SU-DHL-6 (cell line): ENCODE results near the gene CWC27.

Experiments
- H2AFZ ChIP-seq: fragments of 200-600 bp; sonication (generic); 2 replicates; pipeline ENCODE4 v1.6.1; 2014; ENCODE audit warnings: low read depth, mild to moderate bottlenecking, moderate library complexity, mixed read lengths, antibody characterized with exemption, low read length; ENCODE audit not compliant: severe bottlenecking
- H3F3A ChIP-seq: fragments of 200-600 bp; shearing (Covaris generic); 2 replicates; pipeline ENCODE4 v1.6.0; 2016; ENCODE audit warnings: antibody characterized with exemption, mild to moderate bottlenecking; ENCODE audit not compliant: insufficient read depth
- H3K27ac ChIP-seq: fragments of 200-600 bp; sonication (generic); 2 replicates; pipeline ENCODE4 v1.5.1; 2016; ENCODE audit warnings: low read depth, mild to moderate bottlenecking, low read length, moderate library complexity, mixed read lengths
- H3K27me3 ChIP-seq: fragments of 200-600 bp; sonication (generic), shearing (Covaris generic); 2 replicates; pipeline ENCODE4 v1.6.0; 2014; ENCODE audit warnings: mild to moderate bottlenecking, low read length
- H3K36me3 ChIP-seq: fragments of 200-600 bp; sonication (generic); 2 replicates; pipeline ENCODE4 v1.6.1; 2014; ENCODE audit warnings: mild to moderate bottlenecking, low read length, mixed read lengths
- H3K4me2 ChIP-seq: fragments of 300-600, 200-600 bp; shearing (Covaris generic), sonication (generic); 2 replicates; pipeline ENCODE4 v1.6.0; 2014; ENCODE audit warnings: low read length, low read depth, mild to moderate bottlenecking; ENCODE audit not compliant: poor library complexity, severe bottlenecking
- H3K4me3 ChIP-seq: fragments of 200-600 bp; sonication (generic); 2 replicates; pipeline ENCODE4 v1.5.1; 2014; ENCODE audit warnings: antibody characterized with exemption, low read length, mild to moderate bottlenecking, mixed read lengths; ENCODE audit not compliant: insufficient read depth, poor library complexity, severe bottlenecking
- H3K79me2 ChIP-seq: fragments of 200-600 bp; sonication (generic); 2 replicates; pipeline ENCODE4 v1.6.1; 2014; ENCODE audit warnings: mild to moderate bottlenecking, low read length, moderate library complexity; ENCODE audit not compliant: insufficient read depth
- H3K9ac ChIP-seq: fragments of 200-600 bp; sonication (generic); 2 replicates; pipeline ENCODE4 v1.7.0; 2014; ENCODE audit warnings: mild to moderate bottlenecking, low read length
- H3K9me2 ChIP-seq: fragments of 200-600 bp; sonication (generic); replicated peaks from 2 replicates; pipeline ENCODE4 v1.6.1; 2014; ENCODE audit warnings: low read length; ENCODE audit not compliant: insufficient read depth
- H3K9me3 ChIP-seq: fragments of 200-600 bp; sonication (generic); 2 replicates; pipeline ENCODE4 v1.6.1; 2014; ENCODE audit warnings: low read length, mixed read lengths; ENCODE audit not compliant: insufficient read depth
- H4K20me1 ChIP-seq: fragments of 200-600 bp; sonication (generic); 2 replicates; pipeline ENCODE4 v1.6.1; 2014; ENCODE audit warnings: low read depth, mild to moderate bottlenecking, antibody characterized with exemption, low read length, moderate library complexity, mixed read lengths
- EZH2phosphoT487 ChIP-seq: fragments of 200-600 bp; sonication (generic), shearing (Covaris generic); conservative IDR thresholded peaks from 2 replicates; pipeline ENCODE4 v1.6.1; 2018; ENCODE audit warnings: mild to moderate bottlenecking, antibody characterized with exemption, low read length, moderate library complexity, mixed read lengths
- TF ChIP-seq, protein P1 (sequence below): fragments of 200-600 bp; sonication (generic); IDR thresholded peaks from one replicate; pipeline ENCODE4 v1.5.1; 2017; ENCODE audit warnings: antibody characterized with exemption, mild to moderate bottlenecking, low read length, moderate library complexity; ENCODE audit not compliant: insufficient read depth, poor library complexity, severe bottlenecking

The CWC27 gene

DNA sequence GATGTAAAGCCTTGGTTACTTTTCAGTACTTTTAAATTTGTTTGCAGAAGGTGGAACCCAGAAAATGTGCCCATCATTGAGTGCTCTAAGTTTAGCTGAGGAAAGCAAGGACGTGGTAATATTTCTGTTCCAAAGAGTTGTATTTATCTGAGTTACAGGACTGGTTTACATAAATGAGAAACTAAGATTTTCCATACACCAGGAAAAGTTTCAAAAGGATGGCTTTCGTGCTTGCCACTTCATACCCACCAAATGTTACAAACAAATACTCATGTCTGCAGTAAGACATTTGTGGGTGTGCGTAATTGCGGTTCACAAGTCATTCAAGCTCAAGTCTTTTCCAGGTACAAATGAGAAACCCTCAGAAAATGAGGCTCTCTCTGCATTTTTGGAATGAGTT is 68.1 kb downstream of the CWC27 start:
- Histone ChIP-seq H3K9me2 (no peaks in the 10 kb centered on the region; the same call in 1 of the 2 replicates), H3K9me3 (no peaks in the 10 kb centered on the region), H4K20me1 (no peaks in the 10 kb centered on the region), H3K4me2 (no peak overlapping the region), H3F3A (no peaks in the 10 kb centered on the region), H3K9ac (no peak overlapping the region), H2AFZ (no peak overlapping the region), H3K4me3 (no peak overlapping the region), H3K36me3 (no peaks in the 10 kb centered on the region; the same call in 1 of the 2 replicates), H3K79me2 (no peaks in the 10 kb centered on the region), H3K27me3 (no peaks in the 10 kb centered on the region), H3K27ac (no peak overlapping the region)
- TF ChIP-seq, protein P1, sequence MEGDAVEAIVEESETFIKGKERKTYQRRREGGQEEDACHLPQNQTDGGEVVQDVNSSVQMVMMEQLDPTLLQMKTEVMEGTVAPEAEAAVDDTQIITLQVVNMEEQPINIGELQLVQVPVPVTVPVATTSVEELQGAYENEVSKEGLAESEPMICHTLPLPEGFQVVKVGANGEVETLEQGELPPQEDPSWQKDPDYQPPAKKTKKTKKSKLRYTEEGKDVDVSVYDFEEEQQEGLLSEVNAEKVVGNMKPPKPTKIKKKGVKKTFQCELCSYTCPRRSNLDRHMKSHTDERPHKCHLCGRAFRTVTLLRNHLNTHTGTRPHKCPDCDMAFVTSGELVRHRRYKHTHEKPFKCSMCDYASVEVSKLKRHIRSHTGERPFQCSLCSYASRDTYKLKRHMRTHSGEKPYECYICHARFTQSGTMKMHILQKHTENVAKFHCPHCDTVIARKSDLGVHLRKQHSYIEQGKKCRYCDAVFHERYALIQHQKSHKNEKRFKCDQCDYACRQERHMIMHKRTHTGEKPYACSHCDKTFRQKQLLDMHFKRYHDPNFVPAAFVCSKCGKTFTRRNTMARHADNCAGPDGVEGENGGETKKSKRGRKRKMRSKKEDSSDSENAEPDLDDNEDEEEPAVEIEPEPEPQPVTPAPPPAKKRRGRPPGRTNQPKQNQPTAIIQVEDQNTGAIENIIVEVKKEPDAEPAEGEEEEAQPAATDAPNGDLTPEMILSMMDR: no peak
- TF ChIP-seq EZH2phosphoT487: no peak

DNA sequence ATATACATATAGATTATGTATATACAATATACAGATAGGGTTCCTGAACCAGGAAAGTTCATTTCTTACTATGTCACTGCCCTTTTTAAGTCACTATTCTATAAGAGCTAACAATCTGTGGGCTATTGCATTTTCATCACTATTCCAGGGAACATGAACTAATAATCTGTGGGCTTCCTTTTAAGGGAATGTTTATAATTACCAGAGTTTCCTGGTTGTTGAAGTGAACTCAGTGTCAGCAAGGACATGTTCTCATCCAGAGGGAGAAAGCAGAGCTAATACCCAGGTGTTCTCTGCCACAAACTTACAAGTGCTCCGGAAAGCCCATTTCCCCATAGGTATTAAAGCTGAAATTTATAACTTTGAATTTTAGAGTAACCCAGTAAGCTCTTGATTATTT is 69.6 kb downstream of the CWC27 start:
- no peak overlapping the region for H3K9ac ChIP-seq
- H3K9me3 ChIP-seq: no peaks in the 10 kb centered on the region
- TF ChIP-seq, protein P1: no peak
- no peak for TF ChIP-seq EZH2phosphoT487
- no peak overlapping the region for H3K27ac ChIP-seq
- H3K79me2 ChIP-seq: no peaks in the 10 kb centered on the region
- H3K4me2 ChIP-seq: no peak overlapping the region
- H3K36me3 ChIP-seq: no peaks in the 10 kb centered on the region; the same call in 1 of the 2 replicates
- H3K27me3 ChIP-seq: no peaks in the 10 kb centered on the region
- H2AFZ ChIP-seq: no peak overlapping the region
- H3K4me3 ChIP-seq: no peak overlapping the region
- no peaks in the 10 kb centered on the region; the same call in 1 of the 2 replicates for H3K9me2 ChIP-seq
- no peaks in the 10 kb centered on the region for H3F3A ChIP-seq
- H4K20me1 ChIP-seq: no peaks in the 10 kb centered on the region

DNA sequence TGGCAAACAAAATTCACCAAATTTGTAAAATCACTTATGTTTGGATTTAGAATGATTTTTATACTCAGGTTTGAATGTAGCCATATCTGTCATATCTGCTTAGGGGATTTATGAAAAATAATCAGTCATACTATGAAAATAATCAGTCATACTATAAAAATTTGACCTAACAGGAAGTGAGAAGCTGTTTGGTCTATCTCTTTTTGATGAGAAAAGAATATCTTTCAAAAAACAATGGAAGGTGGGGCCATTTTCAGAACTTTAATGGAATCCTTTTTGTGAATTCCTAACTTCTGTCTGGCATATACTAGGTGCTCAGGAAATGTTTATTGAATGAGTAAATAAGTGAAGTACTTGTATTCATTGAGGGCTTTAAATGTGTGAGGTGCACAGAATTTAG is 70.1 kb downstream of the CWC27 start:
- no peak overlapping the region for H3K4me3 ChIP-seq

More for the DNA sequence above, 70.1 kb downstream of the CWC27 start:
- Histone ChIP-seq H3K36me3 (no peaks in the 10 kb centered on the region; the same call in 1 of the 2 replicates), H3K9me2 (no peaks in the 10 kb centered on the region; the same call in 1 of the 2 replicates), H3K27ac (no peak overlapping the region), H3K4me2 (no peak overlapping the region), H3F3A (no peaks in the 10 kb centered on the region), H4K20me1 (no peaks in the 10 kb centered on the region), H2AFZ (no peak overlapping the region), H3K9ac (no peak overlapping the region), H3K79me2 (no peaks in the 10 kb centered on the region), H3K9me3 (no peaks in the 10 kb centered on the region), H3K27me3 (no peaks in the 10 kb centered on the region)
- no peak for TF ChIP-seq EZH2phosphoT487
- TF ChIP-seq, protein P1: no peak
